Stomach (tissue), 4 donors: ENCODE data around the gene GCN1.

Experiments
- CTCF ChIP-seq, 7 experiments: fragments of 450-650 bp in 4 of 7; fragments of 200-600 bp in 3 of 7; sonication (generic) in 3 of 7; IDR thresholded peaks; one replicate each; pipeline ENCODE4 v1.5.1; 2016 to 2019; ENCODE audit warnings: antibody characterized with exemption in 7 of 7, control low read depth in 2 of 7, mild to moderate bottlenecking in 1 of 7
- EP300 ChIP-seq: sonication (generic); formaldehyde crosslinking; IDR thresholded peaks from one replicate; pipeline ENCODE4 v1.6.1; 2017; ENCODE audit warnings: antibody characterized with exemption
- POLR2A ChIP-seq, 4 donors: fragments of 450-650 bp; IDR thresholded peaks; one replicate each; pipeline ENCODE4 v1.6.1; 2016; ENCODE audit warnings: antibody characterized with exemption in 4 of 4, control low read depth in 2 of 4, mild to moderate bottlenecking in 1 of 4, moderate library complexity in 1 of 4
- POLR2AphosphoS5 ChIP-seq, 3 donors: sonication (generic); formaldehyde crosslinking; IDR thresholded peaks; one replicate each; pipeline ENCODE4 v1.6.1; 2016; ENCODE audit warnings: antibody characterized with exemption in 3 of 3

GRCh38 chr12:120221576-120221900 lies 27.0 kb upstream of the GCN1 start:
- TF ChIP-seq CTCF (IDR thresholded peaks at IDR 0.05) (no peak), EP300 (no peak), POLR2A (IDR thresholded peaks at IDR 0.05) (no peak), POLR2AphosphoS5 (IDR thresholded peaks at IDR 0.05) (no peak)
